HG03520 (cell line): ENCODE results near the gene ITPRID1.

Source experiments
- ATAC-seq: cut with Tn5 transposase; IDR thresholded peaks from one replicate; pipeline ENCODE4 v1.9.1; 2021; ENCODE audit warnings: mild to moderate bottlenecking, moderate library complexity; ENCODE audit not compliant: unreplicated experiment

ITPRID1 gene

DNA sequence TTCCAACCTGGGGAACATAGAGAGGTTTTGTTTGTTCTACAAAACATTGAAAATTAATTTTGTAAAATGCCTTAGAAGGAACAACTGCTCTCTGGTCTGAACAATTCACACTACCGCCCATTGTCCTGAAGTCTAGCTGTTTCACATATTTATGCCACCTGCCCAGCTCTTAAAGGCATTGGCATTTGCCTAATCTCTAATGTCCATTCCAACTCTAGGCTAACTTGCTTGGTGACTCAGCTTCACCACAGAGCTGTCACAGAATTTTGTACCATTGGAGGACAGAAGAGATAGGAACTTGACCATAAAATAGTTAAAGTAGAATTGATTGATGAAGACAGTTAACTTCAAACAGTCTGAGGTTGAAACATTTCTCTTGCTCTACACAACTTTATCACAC is 119.6 kb downstream of the ITPRID1 start:
- no peak for ATAC-seq

- no peak for ATAC-seq
Measured at GRCh38 chr7:31633894-31634494, 120.1 kb downstream of the ITPRID1 start.

DNA sequence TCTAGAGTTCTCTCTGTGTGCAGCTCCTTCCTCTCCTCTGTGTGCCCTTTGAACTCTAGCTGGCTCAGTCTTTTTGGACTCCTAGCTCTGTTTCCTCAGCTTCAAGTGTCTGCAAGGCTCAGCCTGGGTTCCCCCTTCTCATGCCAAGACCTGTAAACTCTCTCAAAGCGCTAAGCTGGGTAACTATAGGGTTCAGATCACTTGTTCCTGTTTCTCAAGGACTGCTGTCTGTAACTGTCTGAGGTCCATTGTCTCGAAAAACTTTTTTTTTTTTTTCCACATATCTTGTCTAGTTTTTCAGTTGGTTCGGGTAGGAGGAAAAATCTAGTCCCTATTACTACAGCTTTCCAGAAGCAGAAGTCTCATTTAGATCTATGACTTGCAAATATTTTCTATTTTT is 126.5 kb downstream of the ITPRID1 start:
- ATAC-seq: no peak

DNA sequence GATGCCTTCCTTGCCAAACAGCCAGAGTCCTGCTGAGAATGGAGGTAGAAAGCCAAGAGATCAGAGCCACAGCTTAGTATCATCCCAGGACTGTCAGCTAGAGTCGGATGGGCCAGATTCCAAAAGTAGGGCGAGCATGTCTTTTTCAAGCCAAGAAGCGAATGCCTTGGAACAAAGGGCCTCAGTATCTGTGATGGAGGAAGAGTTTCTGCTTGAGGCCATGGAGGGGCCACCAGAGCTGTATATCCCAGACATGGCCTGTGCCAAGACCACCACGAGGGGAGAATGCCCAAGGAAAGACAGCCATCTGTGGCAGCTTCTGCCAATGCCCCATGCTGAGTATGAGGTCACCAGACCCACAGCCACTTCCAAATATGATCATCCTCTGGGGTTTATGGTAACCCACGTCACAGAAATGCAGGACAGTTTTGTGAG is 128.8 kb downstream of the ITPRID1 start:
- no peak for ATAC-seq

DNA sequence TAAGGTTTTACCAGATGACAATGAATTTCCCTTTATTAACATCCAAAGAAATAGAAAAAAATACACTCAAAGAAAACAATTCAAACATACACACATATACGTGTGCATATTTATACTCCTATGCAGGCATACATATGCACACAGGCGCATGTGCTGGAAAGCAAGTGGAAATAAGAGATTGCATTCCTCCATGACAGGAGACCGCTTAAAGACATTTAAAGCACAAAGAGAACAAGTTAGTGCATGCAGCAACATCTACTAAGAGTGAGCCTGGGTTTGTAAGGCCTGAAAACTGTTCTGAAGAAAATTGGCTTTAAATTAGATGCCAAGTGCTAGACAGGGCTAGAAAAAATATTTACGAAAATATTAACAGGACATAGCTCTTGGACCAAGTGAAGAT is 133.1 kb downstream of the ITPRID1 start:
- ATAC-seq: no peak

DNA sequence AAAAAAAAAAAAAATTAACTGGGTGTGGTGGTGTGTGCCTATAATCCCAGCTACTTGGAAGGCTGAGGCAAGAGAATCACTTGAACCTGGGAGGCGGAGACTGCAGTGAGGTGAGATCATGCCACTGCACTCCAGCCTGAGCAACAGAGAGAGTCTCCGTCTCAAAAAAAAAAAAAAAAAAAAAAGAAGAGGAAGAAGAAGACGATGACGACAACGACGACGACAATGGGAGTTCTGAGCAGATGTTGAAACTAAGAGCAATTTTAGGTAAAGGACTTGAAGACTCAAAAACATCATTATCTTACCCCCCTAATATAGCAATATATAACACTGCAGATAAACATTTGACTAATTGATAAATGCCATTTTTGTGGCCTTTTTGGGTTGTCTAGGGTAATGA is 133.6 kb downstream of the ITPRID1 start:
- no peak for ATAC-seq

- no peak for ATAC-seq
Measured at GRCh38 chr7:31648288-31648687, 134.4 kb downstream of the ITPRID1 start.

GRCh38 chr7:31648880-31649279 is 135.0 kb downstream of the ITPRID1 start:
- ATAC-seq: no peak

DNA sequence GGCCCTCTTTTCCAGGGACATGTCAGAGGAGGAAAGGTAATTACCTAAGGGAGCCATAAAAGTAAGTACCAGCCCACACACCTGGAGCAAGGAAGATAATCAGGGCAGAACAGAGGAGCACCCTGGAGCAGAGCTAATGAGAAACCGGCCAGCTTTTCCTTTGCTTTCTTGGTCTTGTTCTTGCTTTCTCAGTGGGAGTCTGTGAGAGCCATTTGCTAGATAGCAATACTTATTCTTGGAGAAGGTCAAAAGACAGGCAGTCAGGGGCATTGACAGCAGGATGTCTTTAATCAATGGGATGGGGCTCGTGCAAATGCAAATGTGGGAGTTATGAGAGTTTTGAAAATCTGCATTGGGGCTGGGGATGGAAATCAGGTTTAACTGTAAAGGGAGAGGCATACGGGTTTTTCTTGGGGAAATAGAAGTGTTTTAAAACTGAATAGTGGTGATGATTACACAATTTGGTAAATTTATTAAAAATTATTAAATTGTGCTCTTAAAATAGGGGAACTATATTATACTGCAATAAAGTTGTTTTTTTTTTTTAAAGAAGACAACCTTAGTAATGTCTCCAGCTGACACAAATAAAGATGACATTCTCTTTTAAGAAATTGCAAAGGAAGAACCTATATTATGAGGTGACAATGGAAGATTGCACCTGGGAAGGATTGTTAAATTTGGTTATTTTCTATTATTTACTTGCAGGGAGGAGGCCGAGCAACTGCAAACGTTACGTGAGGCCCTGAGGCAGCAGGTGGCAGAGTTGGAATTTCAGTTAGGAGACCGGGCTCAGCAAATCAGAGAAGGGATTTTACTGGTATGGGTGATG is 137.6 kb downstream of the ITPRID1 start:
- ATAC-seq: no peak

GRCh38 chr7:31652063-31652326 is 138.1 kb downstream of the ITPRID1 start:
- ATAC-seq: no peak

DNA sequence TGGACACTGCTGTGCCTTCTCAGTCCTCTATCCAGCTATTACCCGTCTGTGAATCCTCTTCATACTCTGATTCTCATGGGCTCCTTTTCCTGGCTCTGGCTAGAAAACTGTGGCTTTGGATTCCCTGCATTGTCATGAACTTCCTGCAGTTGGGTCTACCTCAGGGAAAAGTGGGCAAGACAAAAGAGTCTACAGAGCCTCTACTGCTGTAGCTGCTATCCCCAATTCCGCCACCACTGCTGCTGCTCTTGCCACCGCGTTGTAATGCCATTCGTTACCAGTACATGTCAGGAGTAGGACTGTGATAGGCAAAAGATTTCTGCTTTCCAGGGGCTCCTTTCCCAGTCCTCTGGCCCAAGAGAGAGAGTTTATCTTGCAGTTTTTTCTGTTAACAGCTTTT is 149.2 kb downstream of the ITPRID1 start:
- ATAC-seq: no peak

GRCh38 chr7:31664890-31665289 is 151.0 kb downstream of the ITPRID1 start:
- no peak for ATAC-seq

- ATAC-seq: no peak
Measured at GRCh38 chr7:31665546-31665945, 151.7 kb downstream of the ITPRID1 start.

- ATAC-seq: no peak
Measured at GRCh38 chr7:31669461-31669860, 155.6 kb downstream of the ITPRID1 start.

GRCh38 chr7:31679574-31680305 is 165.8 kb downstream of the ITPRID1 start:
- no peak for ATAC-seq

DNA sequence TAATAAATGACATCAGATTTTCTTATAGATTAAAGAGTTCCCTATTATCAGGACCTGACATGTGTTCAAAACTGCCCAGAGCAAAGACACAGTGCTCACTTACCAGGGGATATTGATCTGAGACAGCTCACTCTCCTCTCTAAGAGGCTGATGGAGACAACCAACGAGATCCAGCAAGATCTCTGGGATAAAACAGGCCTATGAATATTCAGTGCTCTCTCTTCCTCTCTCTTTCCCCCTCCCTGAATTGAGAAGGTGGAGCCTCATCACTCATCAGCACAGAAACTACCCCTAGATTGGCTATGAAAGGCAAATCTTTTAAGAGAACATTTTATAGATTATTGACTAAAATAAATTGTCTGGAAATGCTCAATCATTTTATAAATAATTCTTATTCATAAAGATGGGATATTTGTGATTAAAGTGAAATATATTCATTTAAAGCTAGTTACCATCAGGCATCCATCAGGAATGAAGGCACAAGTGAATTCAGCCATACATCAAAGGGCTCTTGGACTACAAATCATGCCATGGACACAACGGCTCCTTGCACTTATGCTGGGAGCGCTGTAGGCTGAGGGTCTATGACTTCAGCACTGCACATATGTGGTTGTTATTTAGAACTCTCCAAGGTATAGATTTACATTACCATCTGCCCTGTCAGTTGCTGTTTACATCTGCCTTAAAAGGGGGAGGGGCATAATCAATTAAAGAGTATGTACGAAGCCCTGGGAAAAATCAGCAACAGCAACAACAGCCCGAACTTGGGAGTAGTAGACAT is 169.7 kb downstream of the ITPRID1 start:
- ATAC-seq: no peak

- ATAC-seq: no peak
Measured at GRCh38 chr7:31687024-31687748, 173.3 kb downstream of the ITPRID1 start, which contains the start of gene PPP1R17. PPP1R17 (plus strand) TSS chr7:31687215; CDS start chr7:31692442, 5,227 bp downstream.

DNA sequence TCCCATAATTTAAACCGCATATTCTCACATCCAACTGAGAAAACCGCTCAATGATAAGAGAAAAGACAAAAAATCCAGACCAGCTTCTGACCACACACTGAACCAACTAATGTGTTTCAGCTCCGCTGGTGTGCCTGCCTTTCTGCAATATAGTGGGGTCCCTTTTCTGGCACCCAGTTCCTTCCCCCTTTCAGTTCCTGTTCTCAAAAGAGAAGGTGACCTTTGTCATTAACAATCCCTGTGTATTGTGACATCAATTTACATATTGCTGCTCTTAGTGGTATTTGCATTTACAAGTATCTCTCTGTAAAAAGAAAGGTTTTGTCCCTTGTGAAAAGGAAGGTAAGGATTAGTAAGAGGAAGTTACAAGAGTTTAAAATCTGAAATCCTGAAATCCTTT is 174.5 kb downstream of the ITPRID1 start:
- peak; percentile 98 for ATAC-seq

GRCh38 chr7:31688996-31689395 is 175.1 kb downstream of the ITPRID1 start:
- no peak for ATAC-seq

GRCh38 chr7:31690935-31691334 is 177.0 kb downstream of the ITPRID1 start:
- no peak for ATAC-seq

DNA sequence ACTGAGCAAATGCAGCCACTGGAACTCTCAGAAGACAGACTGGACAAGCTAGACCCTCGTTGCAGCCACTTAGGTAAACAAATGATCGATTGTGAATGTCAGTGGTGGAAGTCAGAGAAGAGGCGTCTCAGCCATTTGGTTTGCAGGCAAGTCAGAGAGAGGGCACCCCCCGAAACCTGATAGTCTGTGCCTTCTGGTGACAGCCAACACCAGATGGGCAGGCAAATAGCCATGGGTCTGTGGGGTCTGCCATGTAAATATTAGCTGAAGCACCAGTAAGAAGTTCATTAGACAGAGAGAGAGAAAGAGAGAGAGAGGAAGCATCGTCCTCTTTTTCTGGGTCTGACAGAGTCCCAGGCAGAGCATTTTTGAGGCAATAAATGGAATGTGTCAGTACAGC is 178.6 kb downstream of the ITPRID1 start:
- ATAC-seq: no peak
